Lower leg skin (tissue), 3 donors: ENCODE data around the gene SHC3.

Source experiments
- CTCF ChIP-seq, 3 donors: fragments of 450-650 bp; IDR thresholded peaks; one replicate each; pipeline ENCODE4 v1.5.1; 2016; ENCODE audit warnings: antibody characterized with exemption in 3 of 3, mild to moderate bottlenecking in 3 of 3, moderate library complexity in 2 of 3
- POLR2A ChIP-seq, 2 donors: fragments of 450-650 bp; IDR thresholded peaks; one replicate each; pipeline ENCODE4 v1.6.1; 2016 to 2017; ENCODE audit warnings: antibody characterized with exemption in 2 of 2, mild to moderate bottlenecking in 1 of 2, moderate library complexity in 1 of 2

GRCh38 chr9:89054865-89055495 is 123.6 kb downstream of the SHC3 start:
- TF ChIP-seq POLR2A (IDR thresholded peaks at IDR 0.05) = no peak
- no peak for TF ChIP-seq CTCF (IDR thresholded peaks at IDR 0.05)
